Activated CD8-positive, alpha-beta memory T cell treated with anti-CD3 and anti-CD28 coated beads, Interleukin-2, amount 50 U/mL, for 1 hour (primary cell): ENCODE measurements around the gene MAOA.
A peak's percentile ranks its signal among the peaks of the same experiment; 100 is the strongest.
"Not testable (repeated sequence)": the region's sequence is repeated elsewhere in the genome, so short reads cannot be mapped to it uniquely, and the experiment has no call there.

Source experiments
- DNase-seq: peaks from one replicate; pipeline ENCODE4 v3.0.0-alpha.2; 2020; ENCODE audit errors: extremely low read depth

The MAOA gene

GRCh38 chrX:43656005-43656494, at the start of gene MAOA:
TSS of gene MAOA (plus strand) at chrX:43656299. CDS start at chrX:43656342, 43 bp downstream.
- DNase-seq = no peak

- DNase-seq = no peak
Measured at GRCh38 chrX:43612400-43612799, 43.7 kb upstream of the MAOA start.

GRCh38 chrX:43615660-43616059, 40.4 kb upstream of the MAOA start:
- no peak for DNase-seq

- DNase-seq = no peak
Measured at GRCh38 chrX:43618366-43619205, 37.5 kb upstream of the MAOA start.

- not testable (repeated sequence) for DNase-seq
Measured at GRCh38 chrX:43619861-43620260, 36.2 kb upstream of the MAOA start.

- DNase-seq = no peak
Measured at GRCh38 chrX:43627147-43627546, 29.0 kb upstream of the MAOA start.

GRCh38 chrX:43627669-43628068, 28.4 kb upstream of the MAOA start:
- no peak for DNase-seq

GRCh38 chrX:43629229-43629628, 26.9 kb upstream of the MAOA start:
- no peak for DNase-seq

- no peak for DNase-seq
Measured at GRCh38 chrX:43631841-43632240, 24.3 kb upstream of the MAOA start.

- DNase-seq = no peak
Measured at GRCh38 chrX:43633081-43633480, 23.0 kb upstream of the MAOA start.

- no peak for DNase-seq
Measured at GRCh38 chrX:43633757-43634156, 22.3 kb upstream of the MAOA start.

- no peak for DNase-seq
Measured at GRCh38 chrX:43640482-43640881, 15.6 kb upstream of the MAOA start.

GRCh38 chrX:43641691-43642090, 14.4 kb upstream of the MAOA start:
- DNase-seq = no peak

- DNase-seq = no peak
Measured at GRCh38 chrX:43643201-43643600, 12.9 kb upstream of the MAOA start.

- no peak for DNase-seq
Measured at GRCh38 chrX:43643662-43644061, 12.4 kb upstream of the MAOA start.

GRCh38 chrX:43644124-43644701, 11.9 kb upstream of the MAOA start:
- DNase-seq = no peak

GRCh38 chrX:43646800-43647199, 9.3 kb upstream of the MAOA start:
- no peak for DNase-seq

- DNase-seq = peak; percentile 68
Measured at GRCh38 chrX:43654431-43655150, 1.5 kb upstream of the MAOA start.

GRCh38 chrX:43655151-43656004, 721 bp upstream of the MAOA start:
- DNase-seq = no peak

GRCh38 chrX:43657671-43658070, 1.6 kb downstream of the MAOA start:
- no peak for DNase-seq

- no peak for DNase-seq
Measured at GRCh38 chrX:43661521-43662240, 5.6 kb downstream of the MAOA start.
